SK-N-MC (cell line): ENCODE results near the gene FAM204A.

Experiments used
- EZH2 ChIP-seq: fragments of 200-600 bp; sonication (generic); IDR thresholded peaks from one replicate; pipeline ENCODE4 v1.6.1; 2017; ENCODE audit warnings: antibody characterized with exemption
- POLR2AphosphoS5 ChIP-seq: IDR thresholded peaks from 2 replicates; pipeline ENCODE4 v1.6.1; 2012; ENCODE audit warnings: mild to moderate bottlenecking, low read depth, low read length, borderline replicate concordance

DNA sequence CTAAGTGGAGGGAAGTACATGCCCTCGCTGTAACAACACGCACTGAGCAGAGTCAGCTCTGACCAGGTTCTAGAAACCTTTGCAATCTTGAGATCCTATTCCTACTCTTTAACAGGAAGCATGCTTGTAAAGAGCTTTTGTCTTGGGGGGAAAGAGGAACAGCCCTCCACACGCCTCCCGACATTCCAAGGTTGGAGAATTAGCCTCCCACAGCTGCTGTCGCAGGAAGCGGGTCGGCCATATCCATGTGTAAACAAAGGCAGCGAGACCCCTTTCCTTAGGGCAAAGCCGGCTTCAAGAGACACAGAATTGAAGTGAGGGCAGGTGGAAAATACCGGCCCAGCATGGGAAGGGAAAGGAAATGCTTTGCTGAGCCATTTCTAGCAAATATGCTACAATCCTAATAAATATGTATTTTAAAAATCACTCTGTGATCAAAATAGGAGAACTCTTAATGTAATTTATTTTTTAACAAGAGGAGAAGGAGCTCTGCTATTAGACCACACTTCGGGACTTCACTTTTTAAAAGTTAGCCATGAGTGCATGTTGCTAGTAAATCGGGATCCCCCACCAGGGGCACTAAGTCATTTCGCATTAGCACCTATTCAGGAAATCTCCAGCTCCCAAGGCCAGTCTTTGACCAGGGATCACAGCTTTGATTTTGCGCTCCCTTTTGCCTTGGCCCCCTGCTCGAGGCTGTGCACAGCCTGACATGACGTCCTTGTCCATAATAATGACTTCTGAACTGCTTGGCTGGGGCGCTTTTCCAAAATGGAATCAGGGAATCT, 55.9 kb downstream of the FAM204A start:
- TF ChIP-seq EZH2 (no peak), POLR2AphosphoS5 (no peak)
